HG02981 (cell line): ENCODE results near the gene ORM1.

Source experiments
- ATAC-seq: cut with Tn5 transposase; IDR thresholded peaks from one replicate; pipeline ENCODE4 v1.9.1; 2021; ENCODE audit warnings: mild to moderate bottlenecking, moderate library complexity; ENCODE audit not compliant: unreplicated experiment

Gene ORM1

DNA sequence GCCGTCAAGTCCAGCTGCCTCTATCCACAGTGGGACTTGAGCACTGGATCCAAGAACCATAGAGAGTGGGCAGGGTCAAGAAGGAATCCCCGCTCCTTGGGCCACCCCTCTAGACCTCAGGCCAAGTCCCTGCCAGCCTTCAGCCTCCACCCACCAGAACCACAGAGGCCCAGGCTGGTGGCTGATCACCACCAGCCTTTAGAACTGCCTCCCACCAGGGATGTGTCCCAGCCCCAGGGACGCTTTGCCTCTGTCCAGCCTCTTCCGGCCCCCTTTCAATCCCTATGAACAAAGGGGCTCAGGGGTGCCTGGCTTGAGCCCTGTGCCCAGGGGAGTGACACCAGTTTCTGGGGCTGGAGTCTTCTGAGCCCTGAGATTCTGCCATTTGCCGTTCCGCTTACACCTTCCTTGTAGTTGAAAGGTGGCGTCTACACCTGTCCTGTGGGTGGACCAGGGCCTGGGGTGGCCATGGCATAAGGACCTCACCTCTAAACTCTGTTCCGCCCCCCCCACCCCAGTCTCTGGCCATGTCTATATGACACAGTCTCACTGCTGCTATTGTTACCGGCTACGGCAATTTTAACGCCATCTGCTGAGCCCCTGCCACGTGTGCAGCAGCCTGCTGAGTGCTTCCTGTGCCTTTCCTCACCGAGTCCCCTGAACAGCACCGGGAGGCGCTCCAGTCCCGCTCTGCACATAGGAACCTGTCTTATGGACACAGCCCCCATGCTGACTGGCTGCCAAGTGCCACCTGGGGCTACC lies 35.7 kb upstream of the ORM1 start:
- ATAC-seq, result no peak

- ATAC-seq, result no peak
Observed at GRCh38 chr9:114287763-114288192, 35.1 kb upstream of the ORM1 start.

DNA sequence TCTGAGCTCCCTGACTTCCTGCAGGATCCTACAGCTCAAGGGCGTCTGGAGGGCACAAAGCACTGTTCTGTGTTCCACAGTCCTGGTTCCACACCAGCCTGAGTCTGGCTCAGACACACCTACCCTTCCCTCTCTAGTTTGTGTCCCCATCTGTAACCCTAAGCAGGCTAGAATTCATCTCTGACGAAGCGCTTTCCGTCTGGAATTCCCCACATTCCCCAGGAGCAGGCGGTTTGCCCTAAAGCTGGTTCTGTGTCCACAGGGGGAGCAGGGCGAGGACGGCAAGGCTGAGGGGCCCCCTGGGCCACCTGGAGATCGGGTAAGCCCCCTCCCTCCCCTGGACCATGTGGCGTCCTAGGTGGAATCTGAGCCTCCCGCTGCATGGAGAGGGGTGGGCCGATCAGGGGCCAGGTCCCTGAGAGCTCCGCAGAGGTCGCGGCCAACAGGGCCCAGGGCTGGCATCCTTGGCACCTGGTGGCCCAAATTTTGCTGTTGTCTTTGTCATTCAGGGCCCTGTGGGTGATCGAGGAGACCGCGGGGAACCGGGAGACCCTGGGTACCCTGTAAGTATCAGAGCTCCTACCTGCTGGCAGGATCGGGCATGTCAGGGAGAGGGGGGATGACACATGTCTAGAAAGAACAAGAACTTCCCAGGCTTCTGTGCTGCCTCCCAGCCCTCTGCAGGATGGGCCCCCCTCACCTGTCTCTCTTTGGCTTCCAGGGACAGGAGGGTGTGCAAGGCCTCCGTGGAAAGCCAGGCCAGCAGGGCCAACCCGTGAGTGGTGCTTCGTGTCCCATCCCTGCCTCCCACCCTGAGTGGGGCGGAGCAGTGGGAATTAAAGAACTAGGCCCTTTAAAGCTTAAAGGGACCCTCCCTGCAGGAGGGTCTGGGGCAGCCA lies 34.5 kb upstream of the ORM1 start:
- ATAC-seq, result no peak

- ATAC-seq, result no peak
Observed at GRCh38 chr9:114289106-114289505, 33.8 kb upstream of the ORM1 start.

GRCh38 chr9:114289571-114290481 lies 33.1 kb upstream of the ORM1 start:
- ATAC-seq, result no peak

DNA sequence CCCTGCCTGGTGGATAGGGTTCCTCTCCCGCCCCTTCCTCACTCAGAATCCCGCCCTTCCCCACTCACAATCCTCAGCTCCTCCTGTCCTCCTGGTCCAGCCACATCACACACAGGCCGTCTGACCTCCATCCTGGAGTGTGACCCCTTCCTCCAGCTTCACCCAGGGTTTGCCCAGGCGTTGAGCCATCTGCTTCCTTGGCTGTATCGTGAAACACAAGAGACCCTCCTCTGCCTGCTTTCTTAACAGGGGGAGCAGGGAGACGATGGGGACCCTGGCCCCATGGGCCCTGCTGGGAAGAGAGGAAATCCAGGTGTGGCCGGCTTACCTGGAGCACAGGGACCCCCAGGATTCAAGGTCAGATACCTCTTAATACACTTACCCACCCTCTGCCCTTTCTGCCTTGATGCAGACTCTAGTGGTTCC lies 32.3 kb upstream of the ORM1 start:
- ATAC-seq, result no peak

DNA sequence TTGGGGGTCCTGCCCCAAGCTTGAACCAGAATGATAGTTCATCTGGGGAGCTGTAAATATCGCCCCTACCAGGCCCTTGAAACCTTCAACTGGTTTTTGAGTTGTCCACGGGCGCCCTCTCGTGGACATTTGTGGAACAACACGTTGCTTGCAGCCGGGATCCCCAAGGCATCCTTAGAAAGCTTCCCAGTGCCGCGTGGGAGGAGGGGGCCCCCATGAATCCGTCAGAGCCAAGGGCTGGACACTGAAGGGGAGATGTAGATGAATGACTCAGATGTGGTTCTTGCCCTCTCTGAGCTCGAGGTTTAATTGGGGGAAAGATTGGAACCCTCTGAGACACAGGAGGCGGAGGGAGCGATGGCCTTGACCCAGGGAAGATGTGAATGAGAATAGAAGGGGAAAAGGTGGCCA lies 31.8 kb upstream of the ORM1 start:
- ATAC-seq, result no peak

DNA sequence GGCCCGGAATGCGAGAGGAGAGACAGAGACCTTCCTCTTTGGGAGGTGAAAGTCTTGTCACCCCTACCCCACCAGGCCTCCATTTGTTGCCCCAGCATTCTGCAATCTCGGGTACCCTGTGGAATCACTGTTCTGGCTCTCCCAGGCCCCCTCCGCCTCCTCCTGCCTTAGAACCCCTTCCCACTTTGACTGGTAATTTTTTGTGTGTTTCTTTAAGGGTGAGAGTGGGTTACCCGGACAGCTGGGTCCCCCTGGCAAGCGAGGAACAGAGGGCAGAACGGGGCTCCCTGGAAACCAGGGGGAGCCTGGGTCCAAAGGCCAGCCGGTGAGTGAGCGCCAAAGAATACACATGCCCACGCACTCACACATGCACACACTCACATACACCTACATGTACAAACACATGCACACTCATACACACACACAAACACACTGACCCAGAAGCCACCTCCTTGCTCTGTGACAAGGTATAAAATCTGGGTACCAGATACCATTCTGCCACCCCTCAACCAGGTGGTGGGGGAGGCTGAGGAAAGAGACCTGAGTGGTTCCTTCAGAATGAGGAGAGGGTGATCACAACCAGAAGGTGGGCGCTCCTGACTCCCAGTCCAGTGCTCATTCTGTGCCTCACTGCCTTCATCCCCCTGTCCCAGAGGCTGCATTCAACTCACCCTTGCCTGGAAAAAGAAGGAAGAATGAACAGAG lies 30.9 kb upstream of the ORM1 start:
- no peak for ATAC-seq

- no peak for ATAC-seq
Observed at GRCh38 chr9:114294664-114295063, 28.2 kb upstream of the ORM1 start.

DNA sequence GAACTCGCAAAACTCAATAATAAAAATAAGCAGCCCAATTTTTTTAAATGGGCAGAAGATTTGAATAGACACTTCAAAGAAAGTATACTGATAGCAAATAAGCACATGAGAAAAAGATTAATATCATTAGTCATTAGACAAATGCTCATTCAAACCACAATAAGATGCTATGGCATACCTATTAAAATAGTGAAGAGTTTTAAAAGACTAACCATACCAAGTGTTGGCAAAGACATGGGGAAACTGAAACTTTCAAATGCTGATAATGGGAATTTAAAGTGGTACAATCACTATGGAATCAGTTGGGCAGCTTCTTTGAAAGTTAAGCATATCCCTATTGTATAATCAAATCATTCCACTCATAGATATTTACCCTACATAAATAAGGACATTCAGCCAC lies 26.6 kb upstream of the ORM1 start:
- ATAC-seq, result no peak

DNA sequence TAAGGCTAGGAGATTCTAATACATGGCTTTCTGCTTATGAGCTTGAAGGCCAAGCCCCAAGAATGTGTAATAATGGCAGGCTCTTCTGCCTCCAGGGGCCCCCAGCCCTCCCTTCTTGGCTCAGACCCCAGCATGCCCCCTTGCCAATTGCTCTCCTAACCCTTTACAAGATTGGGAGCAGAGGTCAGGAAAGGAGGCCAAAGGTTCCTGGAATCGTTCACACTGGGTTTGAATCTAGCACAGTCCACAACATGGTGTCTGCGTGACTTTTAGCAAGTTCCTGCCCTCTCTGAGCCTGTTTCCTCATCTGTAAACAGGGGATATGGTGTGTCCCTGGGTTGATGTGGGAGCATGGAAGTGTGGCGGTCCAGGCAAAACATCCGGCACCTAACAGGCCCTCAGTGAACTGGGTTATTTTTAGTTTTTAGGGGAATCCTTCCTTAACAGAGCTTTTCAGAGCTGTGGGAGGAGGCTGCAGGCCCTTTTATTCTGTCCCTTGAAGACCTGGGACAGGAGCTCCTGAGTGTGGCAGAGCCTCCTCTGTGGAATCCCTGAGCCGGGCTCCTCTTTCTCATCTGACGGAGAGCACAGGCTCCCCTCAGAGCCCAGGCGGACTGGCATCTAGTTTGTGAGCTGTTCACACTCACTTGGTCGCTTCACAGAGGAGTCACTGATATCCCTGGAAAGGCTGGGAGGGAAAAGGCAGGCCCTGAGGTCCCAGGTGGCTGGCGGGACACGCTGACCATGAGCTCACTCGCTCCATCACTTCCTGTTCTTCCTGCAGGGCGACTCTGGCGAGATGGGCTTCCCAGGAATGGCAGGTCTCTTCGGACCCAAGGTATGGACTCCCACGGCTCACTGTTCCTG lies 23.4 kb upstream of the ORM1 start:
- ATAC-seq, result no peak

- no peak for ATAC-seq
Observed at GRCh38 chr9:114300153-114300845, 22.6 kb upstream of the ORM1 start.

- no peak for ATAC-seq
Observed at GRCh38 chr9:114300846-114301797, 21.8 kb upstream of the ORM1 start.

DNA sequence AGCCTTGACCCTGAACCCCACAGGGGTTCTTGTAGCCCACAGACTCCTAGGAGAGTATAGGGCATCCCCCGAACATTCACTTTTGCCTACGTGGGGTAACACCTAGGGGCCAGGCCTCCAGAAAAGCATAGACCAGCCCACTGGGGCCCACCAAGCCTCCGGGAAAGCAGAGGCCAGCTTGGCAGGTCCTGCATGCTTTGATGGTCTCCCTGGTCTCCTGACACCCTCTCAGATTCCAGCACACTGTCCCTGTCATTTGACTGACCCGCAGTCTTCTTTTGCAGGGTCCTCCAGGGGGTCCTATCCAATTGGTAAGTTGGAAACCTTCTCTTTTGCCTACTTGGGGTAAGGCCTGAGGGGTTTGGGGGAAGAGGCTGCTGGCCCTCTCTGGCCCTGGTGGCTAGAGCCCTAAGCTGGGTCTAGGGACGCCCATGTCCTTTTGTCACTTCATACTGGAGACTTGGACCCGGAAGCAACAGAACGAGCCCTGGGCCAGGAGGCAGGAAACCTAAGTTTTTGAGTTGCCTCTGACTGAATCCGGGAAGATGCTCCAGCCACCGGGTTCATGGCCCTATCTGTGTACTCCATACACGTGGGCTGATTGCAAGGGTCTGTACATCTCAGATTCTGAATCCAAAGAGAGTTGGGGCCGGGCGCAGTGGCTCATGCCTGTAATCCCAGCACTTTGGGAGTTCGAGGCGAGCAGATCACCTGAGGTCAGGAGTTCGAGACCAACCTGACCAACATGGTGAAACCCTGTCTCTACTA lies 20.9 kb upstream of the ORM1 start:
- no peak for ATAC-seq

DNA sequence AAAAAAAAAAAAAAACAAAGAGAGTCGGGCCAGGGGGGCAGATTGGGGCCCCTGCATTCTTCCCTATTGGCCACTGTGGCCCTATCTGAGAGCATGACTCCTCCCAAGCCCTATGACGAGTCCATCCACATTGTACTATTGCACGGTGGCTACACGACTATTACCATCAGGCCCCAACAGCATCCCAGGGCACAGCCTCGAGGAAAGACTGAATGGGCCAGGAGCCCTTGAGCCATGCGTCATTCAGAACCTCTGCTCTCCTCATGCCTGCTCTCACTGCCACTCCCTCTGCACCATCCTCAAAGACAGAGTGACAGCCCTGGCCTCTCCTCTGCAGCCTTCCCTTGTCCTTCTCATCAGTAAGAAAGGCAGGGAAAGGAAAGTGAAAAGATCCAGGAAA lies 20.2 kb upstream of the ORM1 start:
- no peak for ATAC-seq

DNA sequence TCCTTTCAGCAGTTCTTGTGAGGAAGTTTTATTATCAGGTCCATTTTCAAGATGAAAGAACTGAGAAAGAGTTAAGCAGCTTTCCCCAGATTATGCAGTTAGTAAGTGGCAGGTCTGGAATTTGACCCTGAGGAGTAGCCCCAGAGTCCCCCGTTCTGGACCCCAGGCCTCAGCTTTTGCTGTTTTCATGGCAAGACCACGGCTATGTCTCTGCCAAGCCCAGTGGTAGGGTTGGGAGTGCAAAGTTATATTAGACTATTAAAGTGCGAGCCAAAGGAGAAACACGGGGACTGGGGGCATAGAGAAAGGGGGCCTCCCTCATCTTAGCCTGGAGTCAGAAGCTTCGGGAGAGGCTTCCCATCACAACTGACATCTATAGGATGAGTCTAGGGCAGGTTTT lies 19.3 kb upstream of the ORM1 start:
- no peak for ATAC-seq

DNA sequence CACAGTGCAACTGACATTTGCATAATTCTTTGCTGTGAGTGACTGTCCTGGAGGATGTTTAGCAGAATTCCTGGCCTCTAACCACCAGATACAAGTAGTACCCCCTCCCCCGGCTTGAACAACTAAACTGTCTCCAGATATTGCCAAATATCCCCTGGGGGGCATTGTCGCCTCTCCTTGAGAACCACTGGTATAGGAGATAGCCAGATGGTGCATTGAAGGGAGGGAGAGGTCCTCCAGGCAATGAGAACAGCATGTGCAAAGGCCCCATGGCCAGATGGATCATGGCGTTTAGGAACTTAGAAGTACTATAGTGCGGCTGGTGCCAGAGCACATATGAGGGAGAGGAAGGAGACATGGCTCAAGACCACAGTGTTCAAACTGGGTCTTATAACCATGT lies 18.9 kb upstream of the ORM1 start:
- ATAC-seq, result no peak
